ENCODE measurements around the gene IGSF21.

Gene IGSF21

DNA sequence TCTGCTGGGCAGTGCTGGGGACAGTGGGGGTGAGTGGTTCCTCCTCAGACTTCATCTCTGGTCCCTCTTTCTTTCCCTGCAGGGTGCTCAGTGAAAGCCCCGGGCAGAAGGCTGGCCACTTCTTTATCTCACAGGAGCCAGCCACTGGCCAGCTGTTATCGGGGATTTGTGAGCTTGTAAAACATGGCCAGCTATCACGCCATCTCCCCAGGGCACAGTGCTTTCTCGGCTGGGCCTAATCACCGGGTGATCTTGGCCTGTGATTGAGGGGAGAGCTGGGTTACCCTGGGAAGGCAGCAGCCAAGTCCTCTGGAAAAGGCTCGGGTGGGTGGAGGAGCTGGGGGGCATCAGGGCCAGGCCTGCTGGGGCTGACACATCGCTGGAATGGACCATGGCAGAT is 83.0 kb downstream of the IGSF21 start:
- no peaks in the 10 kb centered on the region for H3K9me3 Mint-ChIP-seq
- H3K36me3 Mint-ChIP-seq (ENCODE audit: low read depth) = no peaks in the 10 kb centered on the region
- peaks cover 61% of the 10 kb centered on the region for H3K27me3 Mint-ChIP-seq (ENCODE audit: low read depth)
- TF ChIP-seq, protein P1, sequence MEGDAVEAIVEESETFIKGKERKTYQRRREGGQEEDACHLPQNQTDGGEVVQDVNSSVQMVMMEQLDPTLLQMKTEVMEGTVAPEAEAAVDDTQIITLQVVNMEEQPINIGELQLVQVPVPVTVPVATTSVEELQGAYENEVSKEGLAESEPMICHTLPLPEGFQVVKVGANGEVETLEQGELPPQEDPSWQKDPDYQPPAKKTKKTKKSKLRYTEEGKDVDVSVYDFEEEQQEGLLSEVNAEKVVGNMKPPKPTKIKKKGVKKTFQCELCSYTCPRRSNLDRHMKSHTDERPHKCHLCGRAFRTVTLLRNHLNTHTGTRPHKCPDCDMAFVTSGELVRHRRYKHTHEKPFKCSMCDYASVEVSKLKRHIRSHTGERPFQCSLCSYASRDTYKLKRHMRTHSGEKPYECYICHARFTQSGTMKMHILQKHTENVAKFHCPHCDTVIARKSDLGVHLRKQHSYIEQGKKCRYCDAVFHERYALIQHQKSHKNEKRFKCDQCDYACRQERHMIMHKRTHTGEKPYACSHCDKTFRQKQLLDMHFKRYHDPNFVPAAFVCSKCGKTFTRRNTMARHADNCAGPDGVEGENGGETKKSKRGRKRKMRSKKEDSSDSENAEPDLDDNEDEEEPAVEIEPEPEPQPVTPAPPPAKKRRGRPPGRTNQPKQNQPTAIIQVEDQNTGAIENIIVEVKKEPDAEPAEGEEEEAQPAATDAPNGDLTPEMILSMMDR (IDR thresholded peaks at IDR 0.05; ENCODE audit: unreplicated experiment in 3 of 3) = no peak
- peaks cover 17% of the 10 kb centered on the region for H3K4me1 Mint-ChIP-seq
- no peak overlapping the region for H3K27ac Mint-ChIP-seq
- H3K4me3 Mint-ChIP-seq = no peak overlapping the region

DNA sequence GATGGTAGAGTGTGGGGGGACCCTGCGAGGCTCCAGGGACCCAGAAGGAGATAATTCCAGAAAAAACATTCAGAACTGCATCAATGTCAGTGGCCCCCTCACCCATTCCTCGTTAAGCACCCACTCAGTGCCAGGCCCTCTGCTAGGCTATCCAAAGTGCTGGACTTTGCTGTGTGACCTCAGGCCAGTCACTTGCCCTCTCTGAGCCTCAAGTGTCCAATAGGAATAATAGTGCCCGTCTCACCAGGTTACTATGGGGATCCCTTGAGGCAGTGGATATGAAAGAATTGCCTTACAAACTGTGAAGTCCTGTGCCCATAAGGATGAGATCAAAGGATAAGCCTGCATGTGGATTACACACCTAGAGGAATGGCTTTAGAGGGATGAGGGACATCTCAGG is 83.4 kb downstream of the IGSF21 start:
- H3K4me3 Mint-ChIP-seq = no peak overlapping the region

DNA sequence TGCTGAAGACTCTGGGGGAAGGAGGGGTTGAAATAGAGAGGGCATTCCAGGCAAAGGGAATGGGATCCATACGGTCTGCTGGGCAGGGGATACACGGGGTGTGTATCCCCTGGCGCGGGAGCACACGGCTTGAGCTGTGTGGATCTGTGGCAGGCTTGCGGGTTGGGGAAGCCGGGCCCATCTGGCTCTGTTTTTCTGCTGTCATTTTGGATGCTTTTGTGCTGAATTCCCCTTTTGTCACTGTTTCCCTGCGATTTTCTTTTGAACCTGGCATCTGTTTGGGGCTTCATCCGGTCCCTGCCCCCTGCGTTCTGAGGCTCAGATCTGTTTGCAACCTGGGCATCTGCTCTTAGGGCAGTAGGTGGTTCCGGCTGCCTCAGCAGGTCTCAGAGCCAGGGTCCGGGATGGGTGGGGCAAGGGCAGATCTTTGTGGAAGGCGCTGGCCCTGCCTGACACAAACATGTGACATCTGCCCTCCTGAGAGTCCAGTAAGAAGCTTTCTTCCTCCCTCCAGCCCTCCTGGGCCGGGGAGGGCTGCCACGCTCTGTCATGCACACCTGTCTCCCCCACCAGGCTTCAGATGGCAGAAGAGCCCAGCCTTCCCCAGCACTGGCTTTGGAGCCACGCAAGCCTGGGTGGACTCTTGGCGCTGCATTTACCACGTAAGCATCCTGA is 84.0 kb downstream of the IGSF21 start:
- TF ChIP-seq, protein P1 (IDR thresholded peaks at IDR 0.05; ENCODE audit: unreplicated experiment in 3 of 3) = no peak
- Mint-ChIP-seq H3K27ac (no peak overlapping the region), H3K4me3 (no peak overlapping the region), H3K4me1 (peaks cover 17% of the 10 kb centered on the region), H3K9me3 (no peaks in the 10 kb centered on the region), H3K27me3 (ENCODE audit: low read depth) (peaks cover 62% of the 10 kb centered on the region), H3K36me3 (ENCODE audit: low read depth) (no peaks in the 10 kb centered on the region)

More for the DNA sequence above, 83.4 kb downstream of the IGSF21 start:
- TF ChIP-seq, protein P1 (IDR thresholded peaks at IDR 0.05; ENCODE audit: unreplicated experiment in 3 of 3) = no peak
- H3K27me3 Mint-ChIP-seq (ENCODE audit: low read depth) = peaks cover 62% of the 10 kb centered on the region
- no peaks in the 10 kb centered on the region for H3K9me3 Mint-ChIP-seq
- H3K27ac Mint-ChIP-seq = no peak overlapping the region
- H3K4me1 Mint-ChIP-seq = peaks cover 17% of the 10 kb centered on the region
- H3K36me3 Mint-ChIP-seq (ENCODE audit: low read depth) = no peaks in the 10 kb centered on the region

DNA sequence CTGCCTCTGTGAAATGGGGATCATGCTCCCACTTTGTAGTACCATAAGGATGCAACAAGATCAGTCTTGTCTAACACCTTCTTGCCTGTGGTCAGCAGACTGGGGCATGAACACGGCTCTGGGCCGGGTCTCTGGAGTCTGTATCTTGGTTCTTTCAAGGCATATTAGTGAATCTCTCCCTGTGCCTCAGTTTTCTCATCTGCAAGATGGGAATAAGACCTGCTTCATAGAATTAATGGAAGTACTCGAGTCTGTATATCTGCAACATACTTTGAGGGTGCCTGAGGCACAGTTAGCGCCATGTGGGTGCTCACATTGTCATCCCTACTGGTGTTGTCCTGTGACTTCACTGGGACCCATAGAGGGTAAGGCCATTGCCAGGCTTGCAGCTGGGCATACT is 84.6 kb downstream of the IGSF21 start:
- no peaks in the 10 kb centered on the region for H3K36me3 Mint-ChIP-seq (ENCODE audit: low read depth)
- no peaks in the 10 kb centered on the region for H3K9me3 Mint-ChIP-seq
- TF ChIP-seq, protein P1 (IDR thresholded peaks at IDR 0.05; ENCODE audit: unreplicated experiment in 3 of 3) = no peak
- no peak overlapping the region for H3K27ac Mint-ChIP-seq
- H3K4me1 Mint-ChIP-seq = peaks cover 17% of the 10 kb centered on the region
- H3K27me3 Mint-ChIP-seq (ENCODE audit: low read depth) = peaks cover 58% of the 10 kb centered on the region
- H3K4me3 Mint-ChIP-seq = no peak overlapping the region

DNA sequence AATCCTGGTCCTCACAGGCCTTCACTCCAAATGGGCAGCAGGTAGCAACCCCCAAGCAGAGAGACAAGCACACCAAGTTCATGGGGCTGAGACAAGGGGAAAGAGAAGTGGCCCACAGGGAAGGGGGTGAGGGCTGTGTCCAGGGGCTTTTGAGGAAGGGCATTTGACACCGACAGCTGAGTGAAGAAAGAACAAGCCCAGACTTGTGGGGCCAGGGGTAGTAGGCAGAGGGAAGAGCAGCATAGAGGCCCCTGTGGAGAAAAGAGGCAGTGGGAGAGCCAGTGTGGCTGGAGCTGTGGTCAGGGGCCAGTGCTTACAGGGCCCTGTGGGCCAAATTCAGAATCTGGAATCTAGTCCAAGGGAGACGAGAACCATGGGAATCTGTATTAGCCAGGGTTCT is 85.4 kb downstream of the IGSF21 start:
- H3K9me3 Mint-ChIP-seq = no peaks in the 10 kb centered on the region
- no peak overlapping the region for H3K4me3 Mint-ChIP-seq
- H3K4me1 Mint-ChIP-seq = peaks cover 17% of the 10 kb centered on the region
- TF ChIP-seq, protein P1 (IDR thresholded peaks at IDR 0.05; ENCODE audit: unreplicated experiment in 3 of 3) = no peak
- peaks cover 60% of the 10 kb centered on the region for H3K27me3 Mint-ChIP-seq (ENCODE audit: low read depth)
- H3K36me3 Mint-ChIP-seq (ENCODE audit: low read depth) = no peaks in the 10 kb centered on the region
- no peak overlapping the region for H3K27ac Mint-ChIP-seq

DNA sequence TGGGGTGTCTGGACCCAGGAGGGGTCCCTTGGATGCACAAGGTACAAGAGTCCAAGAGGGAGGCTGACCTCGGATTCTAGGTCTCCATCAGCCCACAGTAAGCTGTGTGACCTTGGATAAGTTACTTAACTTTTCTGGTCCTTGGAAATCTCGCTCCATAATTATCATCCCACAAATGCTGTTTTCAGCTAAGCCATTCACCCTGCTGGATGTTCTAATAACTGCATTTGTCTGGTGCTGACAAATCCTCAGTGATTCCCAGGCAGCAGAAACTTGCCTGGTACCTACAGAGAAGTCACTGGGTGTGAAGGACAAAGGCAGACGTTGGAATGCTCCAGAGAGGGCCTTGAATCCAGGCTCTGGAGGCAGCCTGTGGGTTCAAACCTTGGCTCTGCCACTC is 89.7 kb downstream of the IGSF21 start:
- Mint-ChIP-seq H3K27ac (no peak overlapping the region), H3K27me3 (ENCODE audit: low read depth) (peaks cover 83% of the 10 kb centered on the region)
- TF ChIP-seq, protein P1 (IDR thresholded peaks at IDR 0.05; ENCODE audit: unreplicated experiment in 3 of 3) = no peak

More for the DNA sequence above, 89.7 kb downstream of the IGSF21 start:
- Mint-ChIP-seq H3K4me1 (peaks cover 27% of the 10 kb centered on the region), H3K9me3 (no peaks in the 10 kb centered on the region), H3K36me3 (ENCODE audit: low read depth) (no peaks in the 10 kb centered on the region), H3K4me3 (no peak overlapping the region)

Measured in nephron (organoid).